ENCODE data around the gene LILRA1. TPM values are rescaled to one million over a fixed set of nuclear protein-coding genes. Genes with fewer than 3 reads are reported as not detected.
"Not testable (repeated sequence)": the region's sequence is repeated elsewhere in the genome, so short reads cannot be mapped to it uniquely, and the experiment has no call there.

The LILRA1 gene
- total RNA-seq, 1 donor from 2014 or later, result 0.16 TPM

GRCh38 chr19:54626757-54627156 lies 33.3 kb downstream of the LILRA1 start:
- no peak for DNase-seq

GRCh38 chr19:54627912-54628311 lies 34.5 kb downstream of the LILRA1 start:
- DNase-seq, result not testable (repeated sequence)

- DNase-seq, result not testable (repeated sequence)
These were observed 36.8 kb downstream of the LILRA1 start, which contains the start of gene LILRB1 for GRCh38 chr19:54630262-54630661. Gene LILRB1 (plus strand): TSS chr19:54630484. CDS start chr19:54631074, 590 bp downstream.

- no peak for DNase-seq
These were observed 37.4 kb downstream of the LILRA1 start for GRCh38 chr19:54630782-54631181.

- not testable (repeated sequence) for DNase-seq
These were observed 38.3 kb downstream of the LILRA1 start for GRCh38 chr19:54631489-54632337.

- DNase-seq, result not testable (repeated sequence)
These were observed 39.1 kb downstream of the LILRA1 start for GRCh38 chr19:54632517-54632916.

- DNase-seq, result no peak
These were observed 40.0 kb downstream of the LILRA1 start for GRCh38 chr19:54633401-54633800.

- DNase-seq, result not testable (repeated sequence)
These were observed 42.6 kb downstream of the LILRA1 start for GRCh38 chr19:54636081-54636480.

- no peak for DNase-seq
These were observed 45.3 kb downstream of the LILRA1 start for GRCh38 chr19:54638683-54639082.

GRCh38 chr19:54642953-54643352 lies 49.5 kb downstream of the LILRA1 start:
- DNase-seq, result not testable (repeated sequence)

GRCh38 chr19:54643583-54643982 lies 50.2 kb downstream of the LILRA1 start:
- not testable (repeated sequence) for DNase-seq

- DNase-seq, result no peak
These were observed 50.6 kb downstream of the LILRA1 start for GRCh38 chr19:54644056-54644455.

GRCh38 chr19:54646331-54646841 lies 53.0 kb downstream of the LILRA1 start:
- no peak for DNase-seq

- DNase-seq, result no peak
These were observed 54.7 kb downstream of the LILRA1 start for GRCh38 chr19:54648129-54648528.

GRCh38 chr19:54650108-54650655 lies 56.8 kb downstream of the LILRA1 start:
- no peak for DNase-seq

Small RNA genes within 50 kb of the gene (small RNA-seq; reads per million reads assigned to genes)
- gene AC245036.2 (not detected), gene AC245036.3 (not detected), gene MIR8061 (not detected)

Other genes starting within 250 kb of the LILRA1 start
- 1.1 TPM for gene LAIR1, start 228.7 kb upstream of the LILRA1 start, total RNA-seq
- 74.7 TPM for gene TTYH1, start 178.2 kb upstream of the LILRA1 start, total RNA-seq
- gene LENG8, start 144.4 kb upstream of the LILRA1 start, total RNA-seq, result 14.5 TPM
- gene LENG9, start 129.9 kb upstream of the LILRA1 start, total RNA-seq, result 5.9 TPM
- gene CDC42EP5, start 120.3 kb upstream of the LILRA1 start, total RNA-seq, result 1.2 TPM
- not detected for gene LAIR2, start 90.8 kb upstream of the LILRA1 start, total RNA-seq
- 0.94 TPM for gene LILRA2, start 19.8 kb upstream of the LILRA1 start, total RNA-seq
- not detected for gene LILRB1, start 36.9 kb downstream of the LILRA1 start, total RNA-seq
- 1.6 TPM for gene LILRB4, start 69.4 kb downstream of the LILRA1 start, total RNA-seq
- not detected for gene KIR3DL3, start 130.8 kb downstream of the LILRA1 start, total RNA-seq
- gene KIR2DL3, start 144.9 kb downstream of the LILRA1 start, total RNA-seq, result not detected
- gene KIR2DL1, start 176.2 kb downstream of the LILRA1 start, total RNA-seq, result not detected
- gene KIR2DL4, start 210.0 kb downstream of the LILRA1 start, total RNA-seq, result not detected
- gene KIR3DL1, start 222.8 kb downstream of the LILRA1 start, total RNA-seq, result not detected
- gene KIR2DS4, start 239.0 kb downstream of the LILRA1 start, total RNA-seq, result not detected

Data from occipital lobe (tissue), 3 donors.